Camera-type eye (tissue), 1 donor: ENCODE measurements around the gene EXOC1L. TPM values are rescaled to one million over a fixed set of nuclear protein-coding genes. Genes with fewer than 3 reads are reported as not detected.

Source experiments
- total RNA-seq: library from RNA; depleted of rRNA; stranded (reverse); fragments of >200 nt; gene quantifications from one replicate; pipeline ENCODE4 v1.2.3, GENCODE V29; 2014

Gene EXOC1L, protein sequence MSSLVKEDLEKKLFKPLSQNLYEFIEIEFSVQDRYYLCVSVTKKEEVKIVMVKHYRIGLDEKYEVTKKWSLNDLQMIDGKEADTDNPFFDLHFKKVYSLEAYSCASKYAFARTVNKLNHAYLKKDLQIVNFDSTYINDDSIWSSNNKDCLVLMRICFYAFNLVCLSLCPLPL
- not detected for total RNA-seq

DNA sequence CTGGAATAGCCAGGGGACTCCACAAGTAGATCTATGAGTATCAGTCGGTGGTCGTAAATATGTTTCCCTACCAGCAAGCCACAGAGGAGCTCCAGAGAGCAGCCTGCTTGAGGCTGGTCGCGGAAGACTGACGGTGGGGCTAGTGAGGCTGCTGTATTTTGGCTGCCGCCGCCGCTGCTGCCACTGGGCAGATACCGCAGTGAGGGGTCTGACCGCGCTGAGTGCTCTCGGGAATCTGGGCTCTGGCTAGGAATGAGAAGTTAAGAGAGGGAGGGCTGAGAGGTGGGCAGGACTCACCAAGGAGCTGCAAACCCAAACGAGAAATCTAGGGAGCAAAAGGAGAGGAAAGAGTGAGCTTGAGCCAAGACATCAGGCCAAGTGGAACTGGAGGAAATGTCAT lies at the start of gene EXOC1L:
Gene EXOC1L (plus strand): TSS at position 157 of the 400 bp plus-strand sequence. CDS start 237 bp downstream, at position 394.

DNA sequence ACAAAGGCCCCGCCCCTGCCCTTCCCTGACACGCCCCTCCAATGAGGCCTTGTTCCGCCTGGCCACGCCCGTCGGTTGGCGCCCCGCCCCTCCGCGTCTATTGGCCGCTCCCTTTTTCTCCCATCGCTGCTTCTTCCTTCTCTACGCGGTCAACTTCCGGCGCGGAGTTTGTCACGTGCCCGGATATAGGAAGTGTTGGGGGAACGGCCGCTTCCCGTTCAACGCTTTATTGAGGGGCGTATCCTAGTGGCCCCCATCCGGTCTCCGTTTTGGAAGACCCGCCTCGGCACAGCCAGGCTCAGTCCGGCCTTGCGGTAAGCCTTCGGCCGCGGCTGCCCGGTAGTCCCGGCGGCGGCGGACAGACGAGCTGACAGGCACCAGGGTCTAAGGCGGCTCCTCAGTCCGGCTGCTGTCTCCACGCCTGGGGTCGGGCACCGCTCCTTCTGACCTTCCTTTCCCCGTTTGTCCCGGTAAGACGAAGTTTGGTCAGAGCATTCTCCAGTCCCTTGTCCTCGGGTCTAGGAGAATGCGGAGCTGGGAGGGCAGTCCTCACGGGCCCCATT lies 34.0 kb downstream of the EXOC1L start, which contains the start of gene EXOC1:
Gene EXOC1 (plus strand): TSS at position 165 of the 563 bp plus-strand sequence. CDS start 4,676 bp downstream, outside the sequence.

Other genes with a start within 250 kb of the EXOC1L start
- not detected for gene PDCL2, start 227.5 kb upstream of the EXOC1L start, total RNA-seq
- 1.7 TPM for gene NMU, start 183.5 kb upstream of the EXOC1L start, total RNA-seq
- 77.7 TPM for gene EXOC1, start 33.9 kb downstream of the EXOC1L start, total RNA-seq
- gene CEP135, start 129.2 kb downstream of the EXOC1L start, total RNA-seq: 21.4 TPM